GM18858 (cell line): ENCODE results near the gene ID2.

Source experiments
- ATAC-seq: cut with Tn5 transposase; IDR thresholded peaks from one replicate; pipeline ENCODE4 v1.9.1; 2021; ENCODE audit not compliant: unreplicated experiment

Gene ID2, protein sequence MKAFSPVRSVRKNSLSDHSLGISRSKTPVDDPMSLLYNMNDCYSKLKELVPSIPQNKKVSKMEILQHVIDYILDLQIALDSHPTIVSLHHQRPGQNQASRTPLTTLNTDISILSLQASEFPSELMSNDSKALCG

GRCh38 chr2:8681786-8682692 lies at the start of gene ID2:
Gene ID2, plus strand, starts transcription at chr2:8682056. Its CDS starts 110 bp downstream, at chr2:8682166.
- ATAC-seq: peak; percentile 58

- no peak for ATAC-seq
Measured at GRCh38 chr2:8632755-8633154, 49.1 kb upstream of the ID2 start.

- no peak for ATAC-seq
Measured at GRCh38 chr2:8633186-8633734, 48.6 kb upstream of the ID2 start.

- ATAC-seq: no peak
Measured at GRCh38 chr2:8633735-8634313, 48.0 kb upstream of the ID2 start.

DNA sequence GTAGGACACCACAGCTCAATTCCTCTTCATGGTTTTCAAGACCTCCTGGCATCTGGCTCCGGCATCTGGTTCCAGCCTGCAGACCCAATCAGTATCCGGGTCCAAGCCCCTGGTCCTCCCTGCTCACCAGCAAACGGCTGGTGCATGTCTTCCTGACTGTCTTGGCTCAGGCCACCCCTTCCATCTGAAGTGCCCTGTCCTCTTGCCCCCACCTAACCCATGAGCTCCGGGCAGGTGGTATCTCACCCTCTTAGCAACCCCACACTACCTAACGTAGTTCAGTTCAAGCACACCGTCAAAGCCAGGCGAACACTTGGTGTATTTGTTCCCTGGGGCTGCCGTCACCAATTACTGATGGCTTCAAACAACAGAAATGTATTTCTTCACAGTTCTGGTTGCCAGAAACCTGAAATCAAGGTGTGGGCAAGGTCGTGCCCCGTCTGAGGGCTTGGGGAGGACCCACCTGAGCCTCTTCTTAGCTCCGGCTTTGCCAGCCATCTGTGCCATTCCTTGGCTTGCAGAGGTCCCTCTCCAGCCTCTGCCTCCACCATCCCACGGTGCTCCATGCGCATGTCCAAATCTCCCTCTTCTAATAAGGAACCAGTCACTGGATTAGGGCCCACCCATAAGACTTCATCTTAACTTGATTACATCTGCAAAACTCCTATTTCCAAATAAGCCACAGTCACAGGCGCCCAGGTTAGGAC lies 47.2 kb upstream of the ID2 start:
- ATAC-seq: no peak

DNA sequence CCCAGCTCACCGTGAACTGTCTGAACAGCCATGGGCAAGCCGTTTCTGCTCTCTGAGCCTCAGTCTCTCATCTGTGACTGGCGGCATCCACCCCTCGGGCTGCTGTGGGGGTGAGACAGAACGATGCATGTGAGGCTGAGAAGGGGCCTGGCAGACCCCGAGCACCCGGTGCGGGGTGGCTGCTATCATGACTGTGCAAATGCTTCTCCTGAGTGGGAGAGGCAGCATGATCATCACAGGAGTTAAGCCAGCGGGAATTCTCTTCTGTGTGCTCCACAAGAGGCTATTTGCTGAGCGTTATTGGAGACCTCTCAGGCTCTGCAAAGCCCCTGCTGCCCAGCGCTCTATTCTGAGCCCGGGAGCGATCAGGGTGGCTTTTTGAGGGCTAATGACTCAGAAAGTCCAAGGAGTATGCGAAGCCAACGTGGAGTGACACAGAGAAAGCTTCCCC lies 45.8 kb upstream of the ID2 start:
- ATAC-seq: no peak

DNA sequence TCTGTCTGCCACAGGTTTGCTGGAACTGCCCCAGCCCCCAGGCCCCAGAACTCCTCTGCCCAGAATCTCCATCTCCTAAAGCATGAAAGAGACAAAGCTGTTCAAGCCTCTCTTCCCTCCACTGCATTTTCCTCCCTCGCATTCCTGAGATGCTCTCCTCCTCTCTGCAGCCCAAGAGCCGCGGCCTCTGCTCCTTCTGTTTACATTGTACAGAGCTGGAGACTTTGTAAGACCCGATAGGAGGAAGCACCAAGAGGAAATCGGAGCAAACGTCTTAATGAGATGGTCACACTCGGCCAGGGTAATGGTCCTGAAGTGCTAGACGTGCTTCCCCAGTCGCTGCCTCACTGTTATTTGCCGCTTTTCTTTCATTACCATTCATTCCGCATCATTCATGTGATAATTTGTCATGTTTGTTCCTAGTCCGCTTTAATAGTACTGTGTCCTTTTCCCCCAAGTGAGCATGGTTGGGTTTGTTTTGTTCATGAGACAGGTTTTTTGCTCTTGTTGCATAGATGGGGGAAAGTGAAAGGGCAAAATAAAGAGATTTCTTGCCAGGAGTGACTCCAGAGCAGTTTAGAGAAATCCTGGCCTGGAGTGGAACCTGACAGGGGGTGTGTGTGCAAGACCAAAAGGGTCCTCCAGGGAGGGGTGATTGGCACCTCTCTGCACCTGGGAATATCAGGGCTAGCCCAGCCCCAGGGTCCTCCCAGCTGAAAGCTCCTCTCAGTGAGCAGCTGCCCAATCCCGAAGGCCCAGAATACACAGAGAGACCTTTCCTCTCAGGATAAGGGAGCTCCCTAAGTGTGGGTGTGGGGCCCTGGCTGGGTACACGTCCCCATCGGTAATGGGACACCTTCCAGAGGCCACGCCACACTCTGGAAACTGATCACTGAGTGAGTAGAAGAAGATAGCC lies 44.9 kb upstream of the ID2 start:
- no peak for ATAC-seq

DNA sequence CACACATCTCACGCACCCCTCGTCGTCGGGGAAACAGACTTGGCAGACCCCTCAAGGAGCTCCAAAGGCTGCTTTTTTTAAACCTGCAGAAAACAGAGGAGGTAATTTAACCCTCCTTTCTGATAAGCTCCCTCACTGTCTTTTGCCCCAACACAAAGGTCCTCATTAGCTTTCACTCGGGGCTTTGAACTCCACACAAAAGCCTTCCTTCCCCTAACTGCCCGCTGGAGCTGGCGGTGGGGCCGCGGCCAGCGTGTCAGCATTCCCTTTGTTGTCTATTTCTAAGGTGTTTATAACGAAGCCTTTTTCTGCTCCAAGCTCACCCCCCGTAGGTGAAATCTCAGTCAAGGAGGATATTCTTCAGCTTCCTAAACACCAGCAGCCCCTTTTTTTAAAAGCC lies 43.5 kb upstream of the ID2 start:
- no peak for ATAC-seq

DNA sequence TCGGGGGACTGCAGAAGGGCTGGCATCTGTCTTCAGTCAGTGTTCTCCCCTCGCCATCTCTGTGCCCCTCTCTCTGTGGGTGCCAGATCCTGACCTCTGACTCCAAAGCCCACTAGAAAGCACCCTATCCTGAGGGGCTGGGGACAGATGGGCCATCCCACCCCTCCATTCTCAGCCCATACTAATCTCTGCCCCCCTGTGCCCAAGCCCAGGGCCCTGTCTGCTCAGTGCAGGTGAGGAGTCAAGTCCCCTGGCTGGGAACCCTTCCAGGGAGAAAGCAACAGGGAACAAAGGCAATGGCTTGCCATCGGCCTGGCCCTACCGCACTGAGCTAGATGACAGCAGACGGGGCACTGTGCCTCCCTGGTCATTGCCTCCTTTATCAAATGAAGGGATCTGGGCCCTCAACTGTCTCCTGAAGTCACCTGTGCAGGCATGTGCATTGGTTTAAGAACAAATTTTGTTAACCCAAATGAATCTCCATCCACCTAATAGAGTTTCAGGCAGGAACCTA lies 42.7 kb upstream of the ID2 start:
- ATAC-seq: no peak

DNA sequence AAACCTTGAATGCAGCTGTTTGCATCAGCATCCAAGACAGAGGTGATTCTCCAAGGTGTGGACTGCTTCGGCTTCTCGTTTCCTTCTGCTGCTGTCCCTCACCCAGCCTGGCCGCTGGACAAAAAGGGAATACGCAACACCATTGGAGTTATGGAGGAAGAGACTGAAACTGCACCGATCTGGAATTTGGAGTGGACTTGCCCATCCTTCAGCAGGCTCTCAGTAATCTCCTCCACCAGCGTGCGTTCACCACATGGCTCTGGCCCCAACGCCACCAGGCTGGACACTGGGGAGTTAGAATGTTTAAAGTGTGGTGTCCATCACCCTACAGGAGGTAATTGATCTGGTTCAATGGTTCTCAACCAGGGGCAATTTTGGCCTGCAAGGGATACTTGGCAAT lies 41.4 kb upstream of the ID2 start:
- ATAC-seq: no peak

DNA sequence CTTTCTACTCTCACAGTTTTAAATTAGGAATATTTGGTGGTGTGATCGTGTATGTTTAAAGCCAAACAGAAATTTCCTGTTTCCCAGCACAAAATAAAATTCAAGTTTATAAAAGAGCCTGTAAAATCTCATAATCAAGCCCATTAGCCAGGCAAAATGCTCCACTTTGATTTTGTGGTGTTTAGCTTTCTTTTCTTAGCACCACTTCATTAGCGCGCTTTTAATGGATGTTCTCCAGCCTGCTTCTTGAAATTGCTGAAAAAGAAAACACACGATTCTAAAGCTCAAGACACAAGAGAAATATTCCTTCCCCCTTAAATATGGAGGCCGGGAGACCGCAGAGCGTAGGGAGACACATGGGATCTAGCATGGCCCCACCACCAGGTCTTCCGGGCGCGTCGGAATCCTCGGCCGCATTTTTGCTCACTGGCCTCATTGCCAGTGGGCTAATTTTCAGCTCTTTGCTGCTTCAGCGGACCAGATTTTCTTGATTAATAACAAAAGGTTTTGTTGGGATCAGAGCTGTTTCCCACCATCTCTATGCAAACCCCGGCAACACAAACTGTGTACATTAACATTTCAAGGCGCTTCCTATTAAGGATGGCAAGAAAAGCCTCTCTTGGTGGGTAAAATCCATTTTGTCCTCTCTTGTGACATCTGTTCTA lies 40.4 kb upstream of the ID2 start:
- ATAC-seq: no peak

GRCh38 chr2:8642366-8643068 lies 39.3 kb upstream of the ID2 start:
- no peak for ATAC-seq

DNA sequence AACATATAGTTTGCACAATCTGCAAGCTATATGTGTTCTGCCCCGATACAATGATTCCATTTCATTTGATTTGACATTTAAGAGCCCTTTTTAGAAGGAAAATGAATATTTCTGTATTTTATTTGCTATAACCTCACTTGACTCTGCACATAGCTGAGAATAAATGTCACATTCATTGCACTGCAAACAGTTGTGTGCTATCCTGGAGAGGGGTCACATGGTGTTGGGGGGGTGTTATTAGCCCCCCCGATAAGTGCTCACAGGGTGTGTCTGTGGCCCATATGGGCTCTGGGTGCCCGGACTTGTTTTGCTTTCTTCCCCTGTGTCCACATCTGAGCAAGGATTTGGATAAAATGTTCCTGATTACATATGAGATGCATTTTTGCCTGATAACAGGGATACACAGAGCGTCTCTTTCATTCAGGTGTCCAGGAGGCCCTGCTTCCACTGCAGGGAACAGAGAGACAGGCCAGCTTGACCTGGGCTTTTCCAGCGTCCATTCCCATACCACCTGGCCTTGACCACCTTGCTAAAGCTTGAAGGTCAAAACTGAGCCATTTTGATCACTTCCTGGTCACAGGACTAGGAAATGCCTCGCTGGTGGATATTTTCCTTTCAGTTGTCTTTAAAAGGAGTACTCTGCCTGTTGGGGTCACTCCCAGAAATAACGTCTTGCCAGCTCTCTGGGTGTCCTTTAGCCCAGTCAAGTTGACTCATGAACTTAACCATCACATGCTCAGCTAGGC lies 38.4 kb upstream of the ID2 start:
- ATAC-seq: no peak

- no peak for ATAC-seq
Measured at GRCh38 chr2:8643996-8644356, 37.9 kb upstream of the ID2 start.

GRCh38 chr2:8644605-8645175 lies 37.2 kb upstream of the ID2 start:
- ATAC-seq: no peak

DNA sequence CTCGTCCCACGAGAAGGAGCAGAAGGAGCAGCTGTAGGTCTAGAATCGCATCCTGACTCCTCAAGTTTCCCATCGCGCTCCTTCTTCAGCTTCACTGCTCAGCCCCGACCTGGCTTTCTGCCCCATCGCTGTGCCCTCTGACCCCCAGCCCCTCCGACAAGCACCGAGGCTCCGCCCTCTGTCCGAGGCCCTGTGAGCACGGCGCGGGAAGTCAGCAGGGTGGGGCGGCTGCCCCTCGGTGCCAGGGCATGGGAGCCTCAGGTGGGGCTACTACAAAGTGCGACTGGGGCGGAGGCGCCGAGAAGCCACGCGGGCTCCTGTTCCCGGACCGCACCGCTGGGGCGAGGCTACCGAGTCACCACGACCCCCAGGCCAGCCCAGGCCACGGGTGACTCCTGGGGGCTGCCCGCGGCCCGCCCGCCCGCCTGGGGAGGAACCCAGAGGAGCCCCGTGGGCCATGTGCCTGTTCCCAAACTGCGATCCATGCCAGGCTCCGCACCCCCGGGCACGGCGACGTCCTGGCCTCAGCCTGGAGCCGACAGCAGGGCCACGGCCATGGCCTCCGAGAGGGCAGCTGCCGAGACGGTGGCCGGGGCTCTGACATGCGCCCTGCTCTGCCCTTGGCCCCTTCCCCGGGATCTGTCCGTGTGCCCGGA lies 36.6 kb upstream of the ID2 start:
- no peak for ATAC-seq

- no peak for ATAC-seq
Measured at GRCh38 chr2:8646731-8647461, 35.0 kb upstream of the ID2 start.
